Stimulated activated CD4-positive, alpha-beta T cell treated with anti-CD3 and anti-CD28 coated beads, Interleukin-15, amount 100 ng/mL, for 24 hours (primary cell): ENCODE measurements around the gene DCXR.

Source experiments
- DNase-seq: peaks from one replicate; pipeline ENCODE4 v3.0.0-alpha.2; 2020

The DCXR gene

GRCh38 chr17:82036634-82037091 is 834 bp downstream of the DCXR start:
- no peak for DNase-seq

- no peak for DNase-seq
Observed at GRCh38 chr17:82035956-82036633, 1.4 kb downstream of the DCXR start.

- no peak for DNase-seq
Observed at GRCh38 chr17:82035488-82035887, 2.0 kb downstream of the DCXR start.

GRCh38 chr17:82034371-82035011 is 3.0 kb downstream of the DCXR start:
- no peak for DNase-seq

GRCh38 chr17:82033359-82034085 is 4.0 kb downstream of the DCXR start:
- no peak for DNase-seq

- DNase-seq, result peak; percentile 75
Observed at GRCh38 chr17:82031885-82032627, 5.4 kb downstream of the DCXR start.

GRCh38 chr17:82031303-82031884 is 6.1 kb downstream of the DCXR start, which contains the start of gene RAC3:
RAC3 (plus strand) TSS chr17:82031678; CDS start chr17:82031762, 84 bp downstream.
- peak; percentile 37 for DNase-seq

DNA sequence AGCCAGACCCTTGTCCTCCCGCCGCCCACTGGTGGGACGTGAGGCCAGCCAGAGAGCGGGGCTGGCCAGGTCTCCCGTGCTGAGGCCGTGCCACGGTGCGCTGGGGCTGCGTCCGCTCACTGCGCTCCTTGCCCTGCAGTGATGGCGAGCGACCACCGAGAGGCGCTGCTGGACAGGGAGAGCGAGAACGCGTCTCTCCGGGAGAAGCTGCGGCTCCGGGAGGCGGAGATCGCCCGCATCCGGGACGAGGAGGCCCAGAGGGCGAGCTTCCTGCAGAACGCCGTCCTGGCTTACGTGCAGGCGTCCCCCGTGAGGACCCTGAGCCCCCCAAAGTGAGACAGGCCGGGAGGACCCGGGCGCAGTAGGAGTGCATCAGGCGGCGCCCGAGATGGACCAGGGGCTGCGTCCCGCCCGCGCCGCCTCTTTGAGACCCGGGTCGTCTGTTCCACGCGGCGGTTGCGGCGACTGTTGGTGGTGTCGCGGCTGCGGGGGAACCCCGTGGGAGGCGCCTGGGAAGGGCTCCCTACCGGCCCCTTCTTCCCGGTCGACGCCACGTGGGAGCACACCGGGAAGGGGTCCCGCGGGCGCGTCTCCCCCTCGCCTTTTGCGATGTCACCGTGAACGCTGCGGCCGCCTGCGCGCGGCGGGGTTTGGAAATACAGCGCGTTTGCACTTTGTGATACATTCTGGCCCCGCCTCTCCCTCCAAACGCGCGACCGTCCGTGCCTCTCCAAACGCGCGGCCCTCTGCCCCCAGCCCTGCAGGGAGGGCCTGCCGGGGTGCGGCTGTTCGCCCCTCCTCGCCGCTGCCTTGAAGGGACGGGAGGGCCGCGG is 6.8 kb downstream of the DCXR start:
- DNase-seq, result peak; percentile 88

GRCh38 chr17:82029990-82030469 is 7.5 kb downstream of the DCXR start:
- no peak for DNase-seq

DNA sequence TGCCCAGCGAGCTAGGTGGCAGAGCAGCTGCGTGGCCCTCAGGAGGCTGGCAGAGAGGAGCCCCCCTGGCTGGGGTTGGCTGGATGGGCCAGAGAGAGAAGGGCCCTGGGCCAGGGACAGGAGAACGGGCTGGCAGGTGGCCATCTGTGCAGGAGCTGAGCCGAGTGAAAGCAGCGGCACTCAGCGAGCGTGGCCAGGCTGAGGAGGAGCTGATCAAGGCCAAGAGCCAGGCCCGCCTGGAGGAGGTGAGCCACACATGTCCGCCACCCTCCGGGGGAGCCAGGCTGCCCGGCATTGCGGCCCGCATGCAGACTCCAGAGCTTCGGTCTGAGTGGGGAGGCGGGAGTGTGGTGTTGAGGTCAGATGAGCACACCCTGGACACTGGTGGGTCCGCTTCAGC is 8.1 kb downstream of the DCXR start:
- DNase-seq, result no peak

GRCh38 chr17:82028966-82029365 is 8.5 kb downstream of the DCXR start:
- DNase-seq, result no peak

- no peak for DNase-seq
Observed at GRCh38 chr17:82028246-82028645, 9.3 kb downstream of the DCXR start.

- DNase-seq, result no peak
Observed at GRCh38 chr17:82025401-82026107, 11.9 kb downstream of the DCXR start.

DNA sequence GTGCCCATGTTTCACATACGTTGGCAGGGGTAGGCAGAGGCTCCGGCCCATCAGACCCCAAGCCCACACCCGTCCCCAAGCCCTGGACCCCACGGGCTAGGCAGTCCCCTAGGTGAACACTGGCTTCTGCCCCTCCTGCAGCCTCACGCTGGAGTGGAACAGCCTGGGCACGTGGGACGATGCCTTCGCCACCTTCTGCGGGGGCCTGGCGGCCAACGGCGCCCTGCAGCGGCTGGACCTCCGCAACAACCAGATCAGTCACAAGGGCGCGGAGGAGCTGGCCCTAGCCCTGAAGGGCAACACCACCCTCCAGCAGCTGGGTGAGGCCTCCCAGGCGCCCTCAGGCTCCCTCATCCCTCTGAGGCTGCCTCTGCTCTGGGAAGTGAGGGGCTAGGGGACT is 12.6 kb downstream of the DCXR start:
- DNase-seq, result no peak

- peak; percentile 52 for DNase-seq
Observed at GRCh38 chr17:82023447-82024241, 13.9 kb downstream of the DCXR start.

GRCh38 chr17:82022981-82023446 is 14.5 kb downstream of the DCXR start, which contains the start of gene LRRC45:
LRRC45 (plus strand) TSS chr17:82023305; CDS start chr17:82023644, 339 bp downstream.
- peak; percentile 100 for DNase-seq

DNA sequence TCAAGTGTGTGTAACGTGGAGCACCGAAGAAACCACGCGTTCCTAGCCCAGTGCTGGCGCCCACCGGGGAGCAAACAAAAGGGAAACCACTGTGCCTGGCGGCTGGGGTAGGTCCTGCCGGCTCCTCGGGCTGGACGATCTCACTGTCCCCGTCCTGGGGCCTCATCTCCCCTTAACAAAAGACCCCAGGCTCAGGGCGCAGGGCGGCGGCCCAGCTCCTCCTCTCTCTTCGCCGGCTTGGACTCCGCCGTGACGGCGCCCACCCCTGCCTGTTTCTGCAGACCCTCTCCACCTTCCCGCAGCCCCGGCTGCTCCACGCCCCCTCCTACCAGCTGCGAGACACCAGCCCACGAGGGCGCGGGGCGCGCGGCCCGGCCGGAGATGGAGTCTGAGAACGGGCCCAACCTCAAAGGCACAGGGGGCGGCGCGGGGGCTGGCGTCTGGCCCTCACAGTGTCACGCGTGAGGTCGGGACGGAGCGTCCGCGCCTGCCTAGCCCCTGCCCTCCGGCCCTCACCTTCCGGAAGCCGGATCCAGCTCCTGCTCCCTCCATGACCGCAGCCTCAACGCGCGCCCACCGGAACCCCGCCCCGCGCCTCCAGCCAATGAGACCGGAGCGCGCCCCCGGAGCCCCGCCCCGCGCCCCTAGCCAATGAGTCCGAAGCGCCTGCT is 15.1 kb downstream of the DCXR start, which contains the start of gene CENPX:
CENPX (minus strand) TSS at position 569 of the 671 bp plus-strand sequence; CDS start at position 552, 17 bp downstream.
- no peak for DNase-seq

- no peak for DNase-seq
Observed at GRCh38 chr17:82021900-82022309, 15.6 kb downstream of the DCXR start.
